Mesendoderm (in vitro differentiated cells): ENCODE results near the gene LY86.
A peak's percentile ranks its signal among the peaks of the same experiment; 100 is the strongest.

Experiments
- DNase-seq: peaks from one replicate; pipeline ENCODE4 v3.0.0; 2013
- H2AK5ac ChIP-seq: 2 replicates; pipeline ENCODE4 v1.6.1; 2013; ENCODE audit warnings: low read length, inconsistent platforms
- H2BK120ac ChIP-seq: 2 replicates; pipeline ENCODE4 v1.6.1; 2013; ENCODE audit warnings: low read depth, mild to moderate bottlenecking, low read length, moderate library complexity, mixed read lengths
- H2BK15ac ChIP-seq: replicated peaks from 2 replicates; pipeline ENCODE4 v1.6.1; 2013; ENCODE audit warnings: low read depth, mild to moderate bottlenecking, moderate library complexity
- H2BK5ac ChIP-seq: 2 replicates; pipeline ENCODE4 v1.6.1; 2013; ENCODE audit warnings: low read length, inconsistent platforms
- H3K18ac ChIP-seq: 2 replicates; pipeline ENCODE4 v1.6.1; 2013; ENCODE audit warnings: mild to moderate bottlenecking, low read length, mixed read lengths
- H3K23ac ChIP-seq: one replicate; pipeline ENCODE4 v1.6.1; 2013; ENCODE audit warnings: low read length
- H3K27ac ChIP-seq: 2 replicates; pipeline ENCODE4 v1.5.1; 2013; ENCODE audit warnings: low read depth, mild to moderate bottlenecking, inconsistent platforms, low read length, moderate library complexity
- H3K27me3 ChIP-seq: 2 replicates; pipeline ENCODE4 v1.6.1; 2013; ENCODE audit warnings: low read length, control low read depth, mild to moderate bottlenecking, inconsistent platforms; ENCODE audit not compliant: insufficient read depth, poor library complexity
- H3K36me3 ChIP-seq: 2 replicates; pipeline ENCODE4 v1.6.1; 2013; ENCODE audit warnings: low read length, inconsistent platforms; ENCODE audit not compliant: control insufficient read depth, insufficient read depth
- H3K4ac ChIP-seq: one replicate; pipeline ENCODE4 v1.6.1; 2013; ENCODE audit warnings: low read depth, mild to moderate bottlenecking, low read length, moderate library complexity
- H3K4me1 ChIP-seq: 2 replicates; pipeline ENCODE4 v1.6.1; 2013; ENCODE audit warnings: low read depth, low read length, inconsistent platforms; ENCODE audit not compliant: control insufficient read depth
- H3K4me2 ChIP-seq: 2 replicates; pipeline ENCODE4 v1.6.1; 2013; ENCODE audit warnings: low read length
- H3K4me3 ChIP-seq: 2 replicates; pipeline ENCODE4 v1.5.1; 2013; ENCODE audit warnings: mild to moderate bottlenecking, low read length
- H3K56ac ChIP-seq: one replicate; pipeline ENCODE4 v1.6.1; 2013; ENCODE audit warnings: low read length
- H3K79me1 ChIP-seq: 2 replicates; pipeline ENCODE4 v1.6.1; 2013; ENCODE audit warnings: low read length, inconsistent platforms
- H3K79me2 ChIP-seq: 2 replicates; pipeline ENCODE4 v1.6.1; 2013; ENCODE audit warnings: mild to moderate bottlenecking, low read length; ENCODE audit not compliant: control insufficient read depth, insufficient read depth
- H3K9ac ChIP-seq: 2 replicates; pipeline ENCODE4 v1.6.1; 2013; ENCODE audit warnings: low read length, inconsistent platforms
- H4K5ac ChIP-seq: one replicate; pipeline ENCODE4 v1.6.1; 2013; ENCODE audit warnings: low read length
- H4K8ac ChIP-seq: one replicate; pipeline ENCODE4 v1.6.1; 2013; ENCODE audit warnings: low read depth, mild to moderate bottlenecking, control low read depth, low read length, moderate library complexity
- WGBS: extraction: QIAGEN DNeasy Blood & Tissue Kit; methylation state at CpG from one replicate; pipeline ENCODE4 v1.1.7; 2013; ENCODE audit warnings: low lambda C conversion rate, missing lambda C conversion rate; ENCODE audit not compliant: insufficient coverage; ENCODE audit errors: extremely low coverage; 5-methylcytosine and 5-hydroxymethylcytosine counted together

LY86 gene

DNA sequence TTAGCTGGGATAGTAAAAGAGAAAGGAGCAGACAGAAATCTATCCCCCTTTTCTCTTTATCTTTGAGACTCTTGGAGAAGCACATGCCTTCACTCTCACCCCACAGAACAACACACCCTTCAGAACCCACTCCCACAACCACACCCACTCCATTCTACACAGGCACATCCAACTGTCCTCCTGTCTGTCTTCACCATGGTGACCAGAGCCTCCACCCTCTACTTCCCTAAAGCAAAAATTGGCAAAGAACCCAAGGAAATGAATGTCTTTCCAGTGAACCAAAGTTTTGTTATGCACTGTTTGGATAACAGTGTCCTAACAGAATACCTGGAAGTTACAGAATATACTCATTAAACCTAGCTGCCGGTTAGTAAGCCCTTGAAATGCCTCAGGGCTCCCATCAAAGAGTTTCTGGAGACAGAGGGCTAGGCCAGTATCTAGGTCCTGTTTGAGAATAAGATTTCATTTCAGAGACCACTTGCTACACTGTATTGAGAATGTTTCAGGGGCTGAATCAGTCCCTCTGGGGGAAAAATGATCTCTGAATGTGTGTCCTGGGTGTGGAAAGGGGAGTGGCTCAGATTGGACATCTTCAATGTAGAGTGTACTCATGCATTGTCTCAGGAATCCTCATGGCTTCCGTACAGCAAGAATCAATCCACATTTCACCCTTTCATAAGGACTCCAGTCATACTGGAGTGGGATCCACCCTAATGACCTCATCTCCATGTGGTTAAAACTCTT, 101.1 kb downstream of the LY86 start:
- WGBS, result no CpG with 5 or more reads among the region's 2 CpGs
- DNase-seq, result no peak

DNA sequence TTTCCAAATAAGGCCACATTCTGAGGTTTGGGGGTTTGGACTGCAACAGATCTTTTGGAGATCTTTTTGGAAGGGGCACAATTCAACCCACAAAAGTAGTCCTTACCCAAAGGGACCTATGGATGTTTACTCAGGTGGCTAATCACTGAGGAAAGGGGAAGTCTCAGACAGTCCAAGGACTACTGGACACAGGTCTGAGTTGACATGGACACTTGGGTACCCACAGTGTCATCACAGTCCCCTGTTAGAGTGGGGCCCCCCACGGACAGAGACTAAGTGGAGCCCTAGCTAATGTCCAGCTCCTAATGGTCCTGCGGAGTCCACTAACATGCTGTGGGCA, 101.6 kb downstream of the LY86 start:
- Histone ChIP-seq H3K4me2 (no peak overlapping the region), H2BK15ac (no peak overlapping the region), H3K4me1 (peaks cover 2% of the 10 kb centered on the region), H3K4me3 (no peak overlapping the region), H3K36me3 (no peaks in the 10 kb centered on the region), H3K56ac (no peak overlapping the region), H4K5ac (no peak overlapping the region), H3K9ac (no peak overlapping the region), H3K79me2 (no peaks in the 10 kb centered on the region), H3K18ac (no peak overlapping the region), H3K4ac (no peak overlapping the region), H4K8ac (no peak overlapping the region), H3K27ac (no peak overlapping the region), H2BK5ac (no peak overlapping the region), H3K27me3 (no peaks in the 10 kb centered on the region), H2BK120ac (no peak overlapping the region), H3K23ac (no peak overlapping the region), H3K79me1 (no peaks in the 10 kb centered on the region), H2AK5ac (no peak overlapping the region)
- no CpG with 5 or more reads among the region's 2 CpGs for WGBS
- DNase-seq, result no peak

More for the DNA sequence above, 101.1 kb downstream of the LY86 start:
- Histone ChIP-seq H2BK5ac (no peak overlapping the region), H3K4ac (no peak overlapping the region), H2BK120ac (no peak overlapping the region), H3K56ac (no peak overlapping the region), H3K4me3 (no peak overlapping the region), H3K9ac (no peak overlapping the region), H3K79me1 (no peaks in the 10 kb centered on the region), H3K23ac (no peak overlapping the region), H3K79me2 (no peaks in the 10 kb centered on the region), H3K18ac (no peak overlapping the region), H4K5ac (no peak overlapping the region), H3K36me3 (no peaks in the 10 kb centered on the region), H2BK15ac (no peak overlapping the region), H3K4me1 (peaks cover 2% of the 10 kb centered on the region), H3K27ac (no peak overlapping the region), H3K27me3 (no peaks in the 10 kb centered on the region), H2AK5ac (no peak overlapping the region), H3K4me2 (no peak overlapping the region), H4K8ac (no peak overlapping the region)

DNA sequence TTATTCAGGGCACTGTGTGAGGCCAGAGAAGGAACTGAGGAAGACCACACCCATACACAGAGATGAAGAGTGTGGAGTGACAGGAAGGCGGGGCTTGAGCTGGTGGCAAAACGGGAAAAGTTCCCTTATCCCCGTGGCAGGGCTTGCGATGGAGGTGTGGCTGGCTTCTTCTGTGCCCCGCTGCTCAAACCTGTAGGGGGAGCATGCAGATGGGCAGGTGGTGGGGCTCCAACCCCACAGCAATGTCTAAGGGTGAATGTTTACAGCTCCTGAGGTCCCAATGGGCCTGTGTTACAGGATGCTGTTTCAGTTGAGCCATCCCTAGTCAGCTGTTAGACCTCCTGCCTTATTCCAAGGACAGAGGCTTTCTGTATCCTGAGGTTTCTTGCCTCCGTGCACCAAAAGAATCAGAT, 105.9 kb downstream of the LY86 start:
- no peak overlapping the region for H3K4ac ChIP-seq
- no peak overlapping the region for H3K4me3 ChIP-seq
- no peak overlapping the region for H3K9ac ChIP-seq
- no peak overlapping the region for H4K5ac ChIP-seq
- no peaks in the 10 kb centered on the region for H3K36me3 ChIP-seq
- peak; percentile 50 for DNase-seq
- H3K79me2 ChIP-seq, result no peaks in the 10 kb centered on the region
- no peak overlapping the region for H3K18ac ChIP-seq
- H3K79me1 ChIP-seq, result no peaks in the 10 kb centered on the region
- no peak overlapping the region for H2BK15ac ChIP-seq
- no peak overlapping the region for H3K56ac ChIP-seq
- no peak overlapping the region for H2AK5ac ChIP-seq
- H4K8ac ChIP-seq, result no peak overlapping the region
- no peak overlapping the region for H3K23ac ChIP-seq
- no CpG with 5 or more reads among the region's 6 CpGs for WGBS
- no peak overlapping the region for H2BK120ac ChIP-seq
- no peak overlapping the region for H3K27ac ChIP-seq
- H3K4me2 ChIP-seq, result no peak overlapping the region
- no peaks in the 10 kb centered on the region for H3K27me3 ChIP-seq
- no peak overlapping the region for H2BK5ac ChIP-seq
- peaks cover 3% of the 10 kb centered on the region for H3K4me1 ChIP-seq

DNA sequence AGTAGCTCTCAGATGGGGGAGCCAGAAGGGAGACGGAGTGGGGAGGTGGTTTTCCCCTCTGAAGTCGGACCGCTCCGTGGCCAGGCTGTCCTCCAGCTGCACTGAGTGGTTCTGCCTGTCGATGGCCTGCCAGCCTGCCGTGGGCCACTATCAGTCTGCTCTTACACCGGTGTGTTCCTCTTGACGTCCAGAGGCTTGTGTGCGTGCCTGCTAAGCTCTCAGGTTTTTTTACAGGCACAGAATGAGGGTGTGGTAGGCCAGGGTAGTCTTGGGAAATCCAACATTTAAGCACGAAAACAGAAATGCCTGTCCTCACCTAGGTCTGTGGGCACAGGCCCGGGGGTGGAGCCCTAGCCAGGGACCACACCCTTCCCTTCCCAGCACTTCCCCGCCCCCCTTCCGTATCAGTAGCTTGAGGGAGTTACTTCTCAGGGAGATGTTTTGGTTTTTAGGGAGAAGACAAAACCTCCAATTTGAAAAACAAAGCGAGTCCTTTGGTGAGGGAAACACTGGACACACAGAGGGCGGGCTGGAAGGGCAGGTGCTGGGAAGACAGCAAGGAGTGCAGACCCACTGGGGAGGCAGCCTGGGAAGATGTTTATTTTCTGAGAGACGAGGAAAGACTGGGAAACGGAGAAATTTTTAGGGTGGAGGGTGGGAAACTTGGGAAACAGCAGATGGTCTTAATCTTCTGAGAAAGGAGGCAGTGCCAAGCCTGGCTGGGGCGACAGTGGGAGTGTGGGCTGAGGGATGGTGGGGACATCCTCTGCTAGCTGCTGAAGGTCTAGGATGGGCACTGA, 106.5 kb downstream of the LY86 start:
- H3K4me2 ChIP-seq, result no peak overlapping the region

DNA sequence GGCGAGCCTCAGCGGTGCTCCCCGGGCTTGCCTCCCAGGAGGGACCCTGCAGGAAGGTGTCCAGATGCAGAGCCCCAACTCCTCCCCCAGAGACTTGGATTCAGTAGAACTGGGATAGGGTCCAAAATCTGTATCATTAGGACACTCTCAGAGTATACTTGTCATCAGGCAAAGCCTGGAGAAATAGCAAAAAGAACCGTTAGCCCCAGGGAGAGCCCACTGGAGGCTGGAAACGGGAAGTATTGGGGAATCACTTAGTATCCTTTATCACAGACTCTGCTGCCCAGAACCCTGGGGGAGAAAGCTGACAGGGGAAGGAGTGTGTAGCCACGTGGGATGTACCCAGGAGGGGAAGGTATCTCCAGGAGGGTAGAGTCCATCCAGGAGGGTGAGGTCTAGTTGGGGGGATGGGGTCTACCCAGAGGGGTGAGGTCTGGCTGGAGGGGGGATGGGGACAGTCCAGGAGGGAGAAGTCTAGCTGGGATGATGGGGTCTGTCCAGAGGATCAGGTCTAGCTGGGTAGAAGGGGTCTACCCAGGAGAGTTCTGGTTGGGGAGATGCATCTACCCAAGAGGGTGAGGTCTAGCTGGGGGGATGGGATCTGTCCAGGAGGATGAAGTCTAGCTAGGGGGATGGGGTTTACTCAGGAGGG, 107.2 kb downstream of the LY86 start:
- Histone ChIP-seq H3K79me2 (no peaks in the 10 kb centered on the region), H3K18ac (no peak overlapping the region), H3K4ac (no peak overlapping the region), H3K27me3 (no peaks in the 10 kb centered on the region), H3K4me1 (peaks cover 3% of the 10 kb centered on the region), H3K9ac (no peak overlapping the region), H3K79me1 (no peaks in the 10 kb centered on the region), H2BK15ac (no peak overlapping the region), H3K23ac (no peak overlapping the region), H2BK5ac (no peak overlapping the region), H3K36me3 (no peaks in the 10 kb centered on the region), H4K8ac (no peak overlapping the region), H3K4me2 (no peak overlapping the region), H2BK120ac (no peak overlapping the region), H3K4me3 (no peak overlapping the region), H3K27ac (no peak overlapping the region), H4K5ac (no peak overlapping the region), H2AK5ac (no peak overlapping the region), H3K56ac (no peak overlapping the region)
- WGBS, result no CpG with 5 or more reads among the region's 6 CpGs
- no peak for DNase-seq

More for the DNA sequence above, 106.5 kb downstream of the LY86 start:
- Histone ChIP-seq H3K36me3 (no peaks in the 10 kb centered on the region), H2BK5ac (no peak overlapping the region), H3K79me1 (no peaks in the 10 kb centered on the region), H3K18ac (no peak overlapping the region), H3K4me3 (no peak overlapping the region), H2BK120ac (no peak overlapping the region), H4K8ac (no peak overlapping the region), H2AK5ac (no peak overlapping the region), H4K5ac (no peak overlapping the region), H3K23ac (no peak overlapping the region), H2BK15ac (no peak overlapping the region), H3K9ac (no peak overlapping the region), H3K27ac (no peak overlapping the region), H3K4me1 (peaks cover 3% of the 10 kb centered on the region), H3K79me2 (no peaks in the 10 kb centered on the region), H3K56ac (peak overlapping the region; percentile 77), H3K4ac (no peak overlapping the region), H3K27me3 (no peaks in the 10 kb centered on the region)
- no CpG with 5 or more reads among the region's 18 CpGs for WGBS
- no peak for DNase-seq
